Activated T-helper 1 cell treated with anti-CD3 and anti-CD28 coated beads, Interleukin-12 subunit alpha, Interleukin-12 subunit beta, Interleukin-2, Interleukin-4 antibody, amounts not matched to agents 30 ng/mL and 10 ng/mL and 1 ng/mL, durations not matched to agents 14 hours and 24 hours and 36 hours (primary cell): ENCODE data around the gene CD82. TPM values are rescaled to one million over a fixed set of nuclear protein-coding genes. Genes with fewer than 3 reads are reported as not detected.

Experiments
- DNase-seq: peaks from one replicate; pipeline ENCODE4 v3.0.0; 2021; ENCODE audit warnings: low spot score
- H3K27ac Mint-ChIP-seq: one replicate; pipeline ENCODE4 v1.8.0; 2021; ENCODE audit warnings: mild to moderate bottlenecking, mixed read lengths
- H3K27me3 Mint-ChIP-seq: one replicate; pipeline ENCODE4 v1.8.0; 2022; ENCODE audit warnings: mild to moderate bottlenecking, moderate library complexity, mixed read lengths; ENCODE audit not compliant: insufficient read depth
- H3K36me3 Mint-ChIP-seq: one replicate; pipeline ENCODE4 v1.8.0; 2021; ENCODE audit warnings: low read depth, mixed read lengths
- H3K4me1 Mint-ChIP-seq: one replicate; pipeline ENCODE4 v1.8.0; 2021; ENCODE audit warnings: low read depth, mixed read lengths
- H3K4me3 Mint-ChIP-seq: one replicate; pipeline ENCODE4 v1.8.0; 2021; ENCODE audit warnings: mild to moderate bottlenecking, moderate library complexity, mixed read lengths
- H3K9me3 Mint-ChIP-seq: one replicate; pipeline ENCODE4 v1.8.0; 2021; ENCODE audit warnings: mixed read lengths
- intact Hi-C: fragments of 100-400 bp; cut with micrococcal nuclease; formaldehyde crosslinking; loops from one replicate; pipeline ENCODE4 v1.15.1; 2024
- total RNA-seq: library from RNA; stranded (reverse); gene quantifications from 2 replicates; pipeline ENCODE4 v1.2.3, GENCODE V29; 2022

Gene CD82
- total RNA-seq, 1 donor from 2014 or later, result 500 TPM

DNA sequence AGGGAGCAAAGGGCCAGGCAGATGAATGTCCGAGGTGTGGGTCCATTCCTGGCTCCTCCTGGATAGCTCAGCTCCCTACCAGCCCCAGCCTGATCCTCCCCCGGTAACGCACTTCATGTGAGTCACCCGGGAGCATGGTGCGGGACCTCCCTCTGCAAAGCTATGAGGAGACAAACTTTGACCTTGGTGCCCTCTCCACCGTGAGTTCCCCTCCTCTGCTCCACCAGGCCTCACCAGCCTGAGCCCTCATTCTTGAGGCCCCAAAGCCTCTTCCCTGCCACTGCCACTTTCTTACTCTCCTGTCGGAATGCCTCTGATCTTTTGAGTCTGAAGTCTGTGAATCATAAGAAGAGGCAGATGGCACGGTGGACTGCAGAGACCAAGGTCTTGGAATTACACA is 37.4 kb upstream of the CD82 start:
- no peak for DNase-seq
- H3K4me1 Mint-ChIP-seq, result peaks cover 44% of the 10 kb centered on the region

DNA sequence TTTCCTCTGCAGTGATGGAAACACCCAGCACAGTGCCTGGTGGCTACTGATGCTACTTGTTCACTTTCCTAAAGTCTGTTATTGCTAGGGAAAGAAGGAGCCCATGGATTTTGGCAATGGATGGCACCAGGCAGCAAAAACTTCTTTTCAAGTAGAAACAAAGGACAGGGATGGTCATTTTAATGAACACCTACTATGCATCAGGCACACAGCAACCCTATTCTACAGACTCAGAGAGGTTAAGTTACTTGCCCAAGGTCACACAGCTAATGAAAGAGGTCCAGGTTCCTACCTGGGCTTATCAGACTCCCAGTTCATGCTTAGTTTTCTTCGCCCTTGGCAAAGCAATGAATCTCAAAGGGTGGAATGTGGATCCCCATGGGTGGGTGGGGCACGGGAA is 36.9 kb upstream of the CD82 start:
- peaks cover 5% of the 10 kb centered on the region for H3K36me3 Mint-ChIP-seq
- H3K4me1 Mint-ChIP-seq, result peaks cover 43% of the 10 kb centered on the region
- DNase-seq, result no peak
- no peak overlapping the region for H3K4me3 Mint-ChIP-seq
- H3K27me3 Mint-ChIP-seq, result peaks cover 3% of the 10 kb centered on the region
- H3K9me3 Mint-ChIP-seq, result no peaks in the 10 kb centered on the region
- intact Hi-C loops, result no loop called here
- H3K27ac Mint-ChIP-seq, result no peak overlapping the region

More for the DNA sequence above, 37.4 kb upstream of the CD82 start:
- no peaks in the 10 kb centered on the region for H3K9me3 Mint-ChIP-seq
- H3K36me3 Mint-ChIP-seq, result peaks cover 5% of the 10 kb centered on the region
- H3K27me3 Mint-ChIP-seq, result peaks cover 5% of the 10 kb centered on the region
- H3K4me3 Mint-ChIP-seq, result no peak overlapping the region
- H3K27ac Mint-ChIP-seq, result no peak overlapping the region
- intact Hi-C loops, result no loop called here

DNA sequence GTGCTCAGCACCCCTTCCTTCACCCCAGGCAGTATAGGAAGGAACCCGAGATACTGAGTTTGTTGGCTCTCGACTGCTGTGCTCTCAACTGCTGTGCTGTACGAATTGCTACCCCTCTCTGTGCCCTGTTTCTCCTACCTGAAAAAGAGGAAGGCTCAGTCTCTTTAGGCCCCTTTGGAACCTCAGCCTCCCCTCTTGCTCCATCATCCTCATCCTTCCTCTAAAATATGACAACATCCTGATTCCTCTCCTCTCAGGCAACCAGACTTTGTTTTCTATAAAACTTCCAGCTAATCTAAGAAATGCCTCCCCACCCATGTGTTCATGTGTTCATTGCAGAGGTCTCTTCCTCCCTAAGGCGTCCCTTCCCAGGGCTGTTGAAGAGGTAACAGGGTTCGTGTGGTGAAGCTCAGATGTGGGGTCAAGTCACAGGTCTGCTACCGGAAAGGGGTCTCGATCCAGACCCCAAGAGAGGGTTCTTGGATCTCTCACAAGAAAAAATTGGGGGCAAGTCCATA is 35.5 kb upstream of the CD82 start:
- Mint-ChIP-seq H3K4me3 (peak overlapping the region; percentile 68), H3K27ac (peak overlapping the region; percentile 89), H3K4me1 (peaks cover 40% of the 10 kb centered on the region)

DNA sequence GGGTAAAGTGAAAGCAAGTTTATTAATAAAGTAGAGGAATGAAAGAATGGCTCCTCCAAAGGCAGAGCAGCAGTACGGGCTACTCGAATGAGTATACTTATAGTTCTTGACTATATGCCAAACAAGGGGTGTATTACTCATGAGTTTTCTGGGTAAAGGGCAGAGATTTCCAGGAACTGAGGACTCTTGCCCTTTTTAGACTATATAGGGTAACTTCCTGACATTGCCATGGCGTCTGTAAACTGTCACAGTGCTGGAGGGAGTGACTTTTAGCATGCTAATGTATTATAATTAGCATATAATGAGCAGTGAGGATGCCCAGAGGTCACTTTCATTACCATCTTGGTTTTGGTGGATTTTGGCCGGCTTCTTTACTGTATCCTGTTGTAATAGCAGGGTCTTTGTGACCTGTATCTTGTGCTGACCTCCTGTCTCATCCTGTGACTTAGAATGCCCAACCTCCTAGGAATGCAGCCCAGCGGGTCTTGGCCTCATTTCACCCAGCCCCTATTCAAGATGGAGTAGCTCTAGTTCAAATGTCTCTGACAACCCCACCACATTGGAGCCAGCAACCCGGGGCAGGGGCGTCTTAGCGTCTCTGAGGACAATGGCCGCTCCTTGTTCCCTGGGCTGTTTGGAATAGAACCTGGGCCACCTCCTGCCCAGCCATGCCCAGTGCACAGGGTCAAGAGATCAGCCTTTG is 34.9 kb upstream of the CD82 start:
- peak; percentile 58 for DNase-seq
- peak overlapping the region; percentile 68 for H3K4me3 Mint-ChIP-seq
- H3K4me1 Mint-ChIP-seq, result peaks cover 40% of the 10 kb centered on the region
- H3K27me3 Mint-ChIP-seq, result no peaks in the 10 kb centered on the region
- H3K36me3 Mint-ChIP-seq, result peaks cover 5% of the 10 kb centered on the region
- intact Hi-C loops, result loop anchor here (1.0 to 2.0 kb wide), 3 partner anchors 35 to 436 kb away; partner anchors contain the start of genes CD82 and EXT2
- H3K27ac Mint-ChIP-seq, result peak overlapping the region; percentile 89
- H3K9me3 Mint-ChIP-seq, result no peaks in the 10 kb centered on the region

More for the DNA sequence above, 35.5 kb upstream of the CD82 start:
- intact Hi-C loops, result loop anchor here (1.0 to 2.0 kb wide), 3 partner anchors 35 to 435 kb away; partner anchors contain the start of genes CD82 and EXT2
- Mint-ChIP-seq H3K9me3 (no peaks in the 10 kb centered on the region), H3K36me3 (peaks cover 5% of the 10 kb centered on the region), H3K27me3 (no peaks in the 10 kb centered on the region)
- DNase-seq, result no peak

DNA sequence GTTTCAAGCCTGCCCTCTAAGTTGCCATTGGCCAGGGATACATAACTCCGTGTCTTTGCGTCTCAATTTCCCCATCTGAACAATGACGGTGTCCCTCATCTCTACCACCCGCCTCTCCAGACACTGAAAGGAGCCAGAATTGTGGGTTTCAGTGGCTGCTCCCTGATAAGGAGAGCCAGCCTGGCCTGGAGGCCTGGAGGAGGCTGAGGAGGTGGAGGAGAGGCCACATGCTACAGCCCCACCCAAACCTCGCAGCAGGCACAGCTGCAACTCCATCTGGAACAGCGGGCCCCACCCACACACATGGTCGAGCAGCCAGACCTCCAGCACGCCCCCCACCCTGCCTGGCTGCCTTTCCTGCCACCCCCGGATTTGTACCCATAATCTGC is 34.4 kb upstream of the CD82 start:
- peaks cover 5% of the 10 kb centered on the region for H3K36me3 Mint-ChIP-seq
- H3K9me3 Mint-ChIP-seq, result no peaks in the 10 kb centered on the region
- H3K4me3 Mint-ChIP-seq, result no peak overlapping the region
- DNase-seq, result no peak
- H3K4me1 Mint-ChIP-seq, result peaks cover 40% of the 10 kb centered on the region
- no peaks in the 10 kb centered on the region for H3K27me3 Mint-ChIP-seq
- peak overlapping the region; percentile 34 for H3K27ac Mint-ChIP-seq
- intact Hi-C loops, result loop anchor here (2.0 kb wide), 1 partner anchor 436 kb away; the partner anchor contains the start of gene EXT2

DNA sequence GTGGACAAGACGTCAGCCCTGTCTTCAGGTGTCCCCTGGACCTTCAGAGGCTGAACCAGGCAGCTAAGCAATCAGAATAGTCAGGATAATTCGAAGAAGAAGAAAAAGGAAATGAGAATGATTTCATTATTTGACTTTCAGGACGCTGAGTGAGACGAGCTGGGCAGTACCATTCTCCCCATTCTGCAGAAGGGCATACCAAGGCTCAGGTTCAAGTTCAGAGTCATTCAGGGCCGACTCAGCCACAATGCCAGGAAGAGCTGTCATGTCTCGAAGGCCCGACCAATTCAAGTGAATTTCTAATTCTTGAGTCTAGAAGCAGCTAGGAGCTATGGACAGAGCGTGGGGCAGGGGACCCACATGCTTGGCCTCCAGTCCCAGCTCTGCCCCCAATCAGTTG is 33.8 kb upstream of the CD82 start:
- Mint-ChIP-seq H3K27ac (peak overlapping the region; percentile 5), H3K4me3 (no peak overlapping the region), H3K4me1 (peaks cover 40% of the 10 kb centered on the region), H3K27me3 (no peaks in the 10 kb centered on the region), H3K36me3 (peaks cover 5% of the 10 kb centered on the region), H3K9me3 (no peaks in the 10 kb centered on the region)
- intact Hi-C loops, result loop anchor here (2.0 kb wide), 1 partner anchor 437 kb away; the partner anchor contains the start of gene EXT2
- DNase-seq, result no peak

DNA sequence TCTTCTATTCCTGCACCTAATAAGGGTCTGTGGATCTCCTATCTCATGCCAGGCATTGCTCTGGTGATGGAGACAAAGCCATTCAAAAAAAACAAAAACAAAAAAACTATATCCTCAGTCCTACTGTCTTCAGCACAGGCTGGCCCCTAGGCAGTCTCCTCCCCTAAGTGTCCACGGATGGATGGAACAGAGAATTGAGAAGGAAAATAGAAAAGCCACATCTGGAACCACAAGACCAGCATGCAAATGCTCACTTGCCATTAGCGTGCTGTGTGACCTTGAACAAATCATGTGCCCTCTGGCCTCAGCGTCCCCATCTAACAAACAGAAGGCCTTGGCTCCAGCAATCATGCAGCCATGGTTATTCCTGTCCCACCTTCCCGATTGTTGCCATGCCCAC is 32.7 kb upstream of the CD82 start:
- no peak for DNase-seq
- Mint-ChIP-seq H3K36me3 (peaks cover 5% of the 10 kb centered on the region), H3K9me3 (no peaks in the 10 kb centered on the region), H3K27me3 (peaks cover 3% of the 10 kb centered on the region), H3K4me3 (no peak overlapping the region), H3K27ac (no peak overlapping the region), H3K4me1 (peaks cover 31% of the 10 kb centered on the region)
- intact Hi-C loops, result no loop called here

DNA sequence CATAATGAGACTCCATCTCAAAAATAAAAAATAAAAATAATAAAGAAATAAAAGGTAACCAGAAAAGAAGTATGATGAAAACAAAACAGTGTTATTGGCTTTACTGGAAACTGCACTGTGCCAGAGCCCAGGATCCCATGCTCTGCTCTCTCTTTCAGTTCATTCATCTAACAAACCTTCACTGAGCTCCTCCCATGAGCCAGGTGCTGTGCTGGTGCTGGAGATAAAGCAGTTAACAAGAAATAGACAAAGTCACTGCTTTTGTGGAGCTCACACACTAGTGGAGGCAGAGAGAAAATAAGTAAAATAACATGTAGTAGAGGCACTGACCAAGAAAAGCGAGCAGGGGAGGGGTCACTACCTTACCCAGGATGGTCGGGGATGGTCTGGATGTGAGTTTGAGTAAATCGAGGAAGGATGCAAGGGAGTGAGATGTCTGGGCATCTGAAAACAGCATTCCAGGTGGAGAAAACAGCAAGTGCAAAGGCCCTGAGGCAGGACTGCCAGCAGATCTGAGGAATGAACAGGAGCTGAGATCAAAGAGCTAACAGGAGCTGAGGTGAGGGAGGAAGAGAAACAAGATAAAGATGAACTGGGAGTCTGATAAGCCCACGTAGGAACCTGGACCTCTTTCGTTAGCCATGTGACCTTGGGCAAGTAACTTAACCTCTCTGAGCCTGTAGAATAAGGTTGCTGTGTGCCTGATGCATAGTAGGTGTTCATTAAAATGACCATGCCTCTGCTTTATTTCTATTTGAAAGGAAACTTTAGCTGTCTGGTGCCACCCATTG is 31.3 kb upstream of the CD82 start:
- peaks cover 24% of the 10 kb centered on the region for H3K4me1 Mint-ChIP-seq
- intact Hi-C loops, result no loop called here
- peaks cover 5% of the 10 kb centered on the region for H3K36me3 Mint-ChIP-seq
- H3K27me3 Mint-ChIP-seq, result peaks cover 3% of the 10 kb centered on the region
- H3K27ac Mint-ChIP-seq, result no peak overlapping the region
- H3K4me3 Mint-ChIP-seq, result no peak overlapping the region
- no peaks in the 10 kb centered on the region for H3K9me3 Mint-ChIP-seq
- DNase-seq, result no peak

DNA sequence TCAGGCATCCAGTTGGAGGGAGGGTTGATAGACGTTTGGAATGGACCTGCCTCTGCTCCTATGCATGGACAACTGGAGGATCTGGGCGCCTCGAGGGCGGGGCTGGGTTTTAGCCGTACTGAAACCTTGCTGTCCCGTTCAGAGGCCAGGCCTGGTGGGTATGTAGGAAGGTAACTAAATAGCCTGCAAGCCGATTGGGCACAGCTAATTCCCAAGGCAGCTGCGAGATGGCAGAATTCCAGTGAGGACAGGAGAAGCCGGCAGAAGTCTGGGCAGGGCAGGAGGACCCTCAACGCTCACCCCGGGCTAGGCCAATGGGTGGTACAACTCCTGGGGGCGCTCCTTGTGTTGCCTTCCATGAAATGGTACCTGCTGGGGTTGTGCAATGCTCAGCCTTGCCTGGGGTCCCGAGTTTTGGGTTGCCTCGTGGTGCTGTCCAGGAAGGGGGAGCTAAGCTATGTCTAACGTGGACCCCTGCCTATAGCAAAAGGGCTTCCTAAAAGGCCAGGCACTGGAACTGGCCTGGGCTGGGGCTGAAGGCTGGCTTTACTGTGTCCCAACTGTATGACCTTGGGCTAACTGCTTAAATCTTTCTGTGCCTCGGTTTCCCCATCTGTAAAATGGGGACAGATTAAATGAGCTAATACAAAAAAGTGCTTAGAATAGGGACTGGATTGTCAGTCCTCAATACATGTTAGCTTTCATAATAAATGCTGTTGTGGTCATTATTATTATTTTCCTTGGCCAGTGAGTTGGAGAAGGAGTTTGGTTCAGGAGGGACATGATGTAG is 30.1 kb upstream of the CD82 start:
- Mint-ChIP-seq H3K4me1 (peaks cover 13% of the 10 kb centered on the region), H3K4me3 (no peak overlapping the region), H3K9me3 (no peaks in the 10 kb centered on the region), H3K27me3 (peaks cover 3% of the 10 kb centered on the region), H3K27ac (no peak overlapping the region), H3K36me3 (no peaks in the 10 kb centered on the region)
- intact Hi-C loops, result loop anchor here (5.0 kb wide), 1 partner anchor 423 kb away; no protein-coding TSS in a partner anchor
- no peak for DNase-seq

DNA sequence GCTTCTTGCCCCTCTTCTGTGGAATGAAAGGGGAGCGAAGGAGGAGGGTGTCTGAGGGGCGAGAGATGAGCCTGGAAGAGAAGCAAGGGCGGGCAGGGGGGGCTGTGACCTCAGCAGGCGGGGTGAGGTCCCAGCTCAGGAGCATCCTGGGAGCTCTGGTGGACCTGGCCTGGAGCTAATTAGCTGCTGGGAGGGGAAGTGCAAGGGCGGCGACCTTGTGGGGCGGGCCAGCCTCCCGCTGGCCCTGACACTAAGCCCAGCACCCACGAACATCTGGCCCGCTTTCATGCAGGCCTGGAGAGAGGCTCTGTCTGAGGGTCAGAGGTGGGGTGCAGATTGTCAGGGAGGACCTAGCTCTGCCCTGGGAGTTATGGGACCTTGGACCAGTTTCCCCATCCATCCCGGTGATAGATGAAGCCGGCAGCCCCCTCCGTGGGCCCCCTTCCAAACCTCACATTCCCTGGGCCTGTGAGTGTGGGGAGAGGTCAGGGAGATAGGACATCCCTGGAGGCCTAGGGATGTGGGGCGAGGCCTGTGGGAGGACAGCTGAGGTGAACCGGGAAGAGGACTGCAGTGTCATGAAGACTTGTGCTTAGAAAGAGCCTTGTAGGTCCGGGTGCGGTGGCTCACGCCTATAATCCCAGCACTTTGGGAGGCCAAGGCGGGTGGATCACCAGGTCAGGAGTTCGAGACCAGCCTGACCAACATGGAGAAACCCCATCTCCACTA is 28.5 kb upstream of the CD82 start:
- Mint-ChIP-seq H3K27me3 (peaks cover 3% of the 10 kb centered on the region), H3K4me3 (no peak overlapping the region), H3K36me3 (no peaks in the 10 kb centered on the region), H3K4me1 (no peaks in the 10 kb centered on the region), H3K27ac (no peak overlapping the region), H3K9me3 (no peaks in the 10 kb centered on the region)
- intact Hi-C loops, result loop anchor here (5.0 kb wide), 1 partner anchor 425 kb away; no protein-coding TSS in a partner anchor
- DNase-seq, result no peak

DNA sequence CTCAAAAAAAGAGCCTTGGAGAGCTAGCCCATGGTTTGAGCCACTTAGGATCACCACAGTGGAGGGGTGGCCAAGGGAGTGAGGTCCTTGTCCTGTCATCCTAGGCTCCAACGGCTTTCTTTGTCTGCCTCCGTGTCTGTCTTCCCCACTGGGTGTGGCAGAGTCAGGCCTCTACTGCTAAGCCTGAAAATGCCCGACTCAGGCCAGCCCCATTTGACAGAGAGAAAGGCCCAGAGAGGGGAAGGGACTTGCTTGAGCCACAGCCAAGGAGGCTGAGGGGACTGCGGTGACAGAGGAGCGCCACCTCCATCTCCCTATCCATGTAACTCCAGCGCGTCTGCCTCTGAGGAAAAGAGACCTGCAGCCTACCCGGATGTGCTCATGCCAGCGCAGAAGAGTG is 27.8 kb upstream of the CD82 start:
- peaks cover 3% of the 10 kb centered on the region for H3K27me3 Mint-ChIP-seq
- H3K4me3 Mint-ChIP-seq, result no peak overlapping the region
- no peak for DNase-seq
- H3K4me1 Mint-ChIP-seq, result no peaks in the 10 kb centered on the region
- no peaks in the 10 kb centered on the region for H3K9me3 Mint-ChIP-seq
- intact Hi-C loops, result loop anchor here (1.0 to 5.0 kb wide), 5 partner anchors 14 to 443 kb away; no protein-coding TSS in a partner anchor
- H3K36me3 Mint-ChIP-seq, result no peaks in the 10 kb centered on the region
- H3K27ac Mint-ChIP-seq, result no peak overlapping the region
